GM12878 (cell line): ENCODE results near the gene CCDC57.

Experiments used
- HDAC2 ChIP-seq: fragments of 200-600 bp; sonication (generic); IDR thresholded peaks from 2 replicates; pipeline ENCODE4 v1.6.1; 2017
- NBN ChIP-seq: fragments of 450-650 bp; IDR thresholded peaks from 2 replicates; pipeline ENCODE4 v1.6.1; 2016
- POU2F2 ChIP-seq: IDR thresholded peaks from 3 replicates; pipeline ENCODE4 v1.6.1; 2011; ENCODE audit warnings: low read depth, mild to moderate bottlenecking, low read length, borderline replicate concordance
- TF ChIP-seq, protein P1 (sequence below), 3 experiments: IDR thresholded peaks in 2 of 3; conservative IDR thresholded peaks in 1 of 3; 2 replicates each; pipeline ENCODE4 v1.5.1; 2011; ENCODE audit warnings: low read depth in 3 of 3, low read length in 3 of 3, mild to moderate bottlenecking in 3 of 3, control low read depth in 2 of 3, moderate library complexity in 2 of 3, inconsistent platforms in 1 of 3, mixed read lengths in 1 of 3; ENCODE audit not compliant: control insufficient read depth in 2 of 3, insufficient read depth in 1 of 3; ENCODE audit errors: extremely low read depth in 1 of 3
- TF ChIP-seq, protein P2 (sequence below): IDR thresholded peaks from 2 replicates; pipeline ENCODE4 v1.6.1; 2012; ENCODE audit warnings: mild to moderate bottlenecking, low read depth, low read length

DNA sequence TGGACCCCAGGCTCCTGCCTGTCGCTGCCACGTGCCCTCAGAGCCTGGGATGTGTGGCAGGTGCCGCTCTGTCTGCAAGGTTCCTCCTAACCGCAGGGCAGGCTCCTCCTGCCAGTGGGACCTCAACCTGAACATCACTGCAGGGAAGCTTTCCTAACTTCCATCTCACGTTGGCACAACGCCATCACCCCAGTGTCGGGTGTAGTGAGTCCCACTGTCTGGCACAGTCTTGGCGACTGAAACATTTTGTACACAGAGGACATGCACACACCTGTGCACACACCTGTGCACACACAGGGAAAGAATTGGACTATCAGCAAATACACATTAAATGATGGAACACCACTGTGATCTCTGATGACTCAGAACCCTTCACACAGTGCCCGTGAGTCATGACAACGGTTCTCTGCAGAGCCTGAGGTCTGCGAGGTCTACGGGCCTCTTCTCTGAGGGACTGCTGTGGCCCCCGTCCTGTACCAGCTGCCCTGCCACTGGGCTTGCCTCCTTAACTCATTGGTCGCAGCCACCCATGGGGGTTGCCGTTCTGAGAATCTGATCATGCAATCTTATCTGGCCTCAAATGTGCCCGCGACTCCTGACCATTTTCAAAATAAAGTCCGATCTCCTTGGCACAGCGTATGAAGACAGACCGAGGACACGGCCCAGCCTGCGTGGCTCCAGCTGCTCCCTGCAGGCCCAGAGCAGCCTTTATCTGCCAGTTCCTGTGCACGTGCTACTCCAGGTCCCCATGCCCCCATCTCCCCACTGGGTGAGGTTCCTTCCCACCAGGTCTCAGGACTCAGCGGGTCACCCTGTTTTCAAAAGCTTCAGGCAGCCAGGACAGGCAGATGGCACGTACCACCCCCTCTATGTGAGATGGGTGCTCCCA lies 7.6 kb downstream of the CCDC57 start:
- no peak for TF ChIP-seq POU2F2
- TF ChIP-seq, protein P1, sequence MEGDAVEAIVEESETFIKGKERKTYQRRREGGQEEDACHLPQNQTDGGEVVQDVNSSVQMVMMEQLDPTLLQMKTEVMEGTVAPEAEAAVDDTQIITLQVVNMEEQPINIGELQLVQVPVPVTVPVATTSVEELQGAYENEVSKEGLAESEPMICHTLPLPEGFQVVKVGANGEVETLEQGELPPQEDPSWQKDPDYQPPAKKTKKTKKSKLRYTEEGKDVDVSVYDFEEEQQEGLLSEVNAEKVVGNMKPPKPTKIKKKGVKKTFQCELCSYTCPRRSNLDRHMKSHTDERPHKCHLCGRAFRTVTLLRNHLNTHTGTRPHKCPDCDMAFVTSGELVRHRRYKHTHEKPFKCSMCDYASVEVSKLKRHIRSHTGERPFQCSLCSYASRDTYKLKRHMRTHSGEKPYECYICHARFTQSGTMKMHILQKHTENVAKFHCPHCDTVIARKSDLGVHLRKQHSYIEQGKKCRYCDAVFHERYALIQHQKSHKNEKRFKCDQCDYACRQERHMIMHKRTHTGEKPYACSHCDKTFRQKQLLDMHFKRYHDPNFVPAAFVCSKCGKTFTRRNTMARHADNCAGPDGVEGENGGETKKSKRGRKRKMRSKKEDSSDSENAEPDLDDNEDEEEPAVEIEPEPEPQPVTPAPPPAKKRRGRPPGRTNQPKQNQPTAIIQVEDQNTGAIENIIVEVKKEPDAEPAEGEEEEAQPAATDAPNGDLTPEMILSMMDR (IDR thresholded peaks at IDR 0.05 in 2 of 3, conservative IDR thresholded peaks at IDR 0.05 in 1 of 3; ENCODE audit: control insufficient read depth in 2 of 3, extremely low read depth in 1 of 3, insufficient read depth in 1 of 3, low read depth in 3 of 3, low read length in 3 of 3) = no peak
- no peak for TF ChIP-seq NBN
- TF ChIP-seq HDAC2 = no peak
- TF ChIP-seq, protein P2, sequence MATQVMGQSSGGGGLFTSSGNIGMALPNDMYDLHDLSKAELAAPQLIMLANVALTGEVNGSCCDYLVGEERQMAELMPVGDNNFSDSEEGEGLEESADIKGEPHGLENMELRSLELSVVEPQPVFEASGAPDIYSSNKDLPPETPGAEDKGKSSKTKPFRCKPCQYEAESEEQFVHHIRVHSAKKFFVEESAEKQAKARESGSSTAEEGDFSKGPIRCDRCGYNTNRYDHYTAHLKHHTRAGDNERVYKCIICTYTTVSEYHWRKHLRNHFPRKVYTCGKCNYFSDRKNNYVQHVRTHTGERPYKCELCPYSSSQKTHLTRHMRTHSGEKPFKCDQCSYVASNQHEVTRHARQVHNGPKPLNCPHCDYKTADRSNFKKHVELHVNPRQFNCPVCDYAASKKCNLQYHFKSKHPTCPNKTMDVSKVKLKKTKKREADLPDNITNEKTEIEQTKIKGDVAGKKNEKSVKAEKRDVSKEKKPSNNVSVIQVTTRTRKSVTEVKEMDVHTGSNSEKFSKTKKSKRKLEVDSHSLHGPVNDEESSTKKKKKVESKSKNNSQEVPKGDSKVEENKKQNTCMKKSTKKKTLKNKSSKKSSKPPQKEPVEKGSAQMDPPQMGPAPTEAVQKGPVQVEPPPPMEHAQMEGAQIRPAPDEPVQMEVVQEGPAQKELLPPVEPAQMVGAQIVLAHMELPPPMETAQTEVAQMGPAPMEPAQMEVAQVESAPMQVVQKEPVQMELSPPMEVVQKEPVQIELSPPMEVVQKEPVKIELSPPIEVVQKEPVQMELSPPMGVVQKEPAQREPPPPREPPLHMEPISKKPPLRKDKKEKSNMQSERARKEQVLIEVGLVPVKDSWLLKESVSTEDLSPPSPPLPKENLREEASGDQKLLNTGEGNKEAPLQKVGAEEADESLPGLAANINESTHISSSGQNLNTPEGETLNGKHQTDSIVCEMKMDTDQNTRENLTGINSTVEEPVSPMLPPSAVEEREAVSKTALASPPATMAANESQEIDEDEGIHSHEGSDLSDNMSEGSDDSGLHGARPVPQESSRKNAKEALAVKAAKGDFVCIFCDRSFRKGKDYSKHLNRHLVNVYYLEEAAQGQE = no peak
